GM10266 (cell line): ENCODE data around the gene PRKCQ.

ENCODE experiments used
- DNase-seq: peaks from one replicate; pipeline ENCODE4 v3.0.0; 2012; ENCODE audit errors: extremely low spot score
- CTCF ChIP-seq: IDR thresholded peaks from 2 replicates; pipeline ENCODE4 v1.5.1; 2012; ENCODE audit warnings: mild to moderate bottlenecking, low read depth; ENCODE audit not compliant: control insufficient read depth, insufficient read depth; ENCODE audit errors: missing control alignments

The PRKCQ gene

GRCh38 chr10:6617309-6618076, 37.4 kb upstream of the PRKCQ start:
- no peak for TF ChIP-seq CTCF

GRCh38 chr10:6615971-6616370, 35.9 kb upstream of the PRKCQ start:
- no peak for TF ChIP-seq CTCF
- DNase-seq, result no peak

More at GRCh38 chr10:6617309-6618076, 37.4 kb upstream of the PRKCQ start:
- DNase-seq, result no peak

DNA sequence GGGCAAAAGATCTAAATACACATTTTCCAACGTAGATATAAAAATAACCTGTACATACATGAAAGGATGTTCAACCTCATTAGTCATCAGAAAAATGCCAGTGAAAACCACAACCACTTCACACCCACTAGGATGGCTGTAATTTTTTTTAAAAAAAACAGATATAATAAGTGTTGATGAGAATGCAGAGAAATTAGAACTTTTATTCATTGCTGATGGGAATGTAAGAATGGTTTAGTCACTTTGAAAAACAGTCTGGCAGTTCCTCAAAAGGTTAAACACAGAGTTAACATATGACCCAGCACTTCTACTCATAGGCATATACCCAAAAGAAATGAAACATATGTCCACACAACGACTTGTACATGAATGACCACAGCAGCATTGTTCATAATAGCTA, 32.3 kb upstream of the PRKCQ start:
- TF ChIP-seq CTCF, result no peak
- no peak for DNase-seq

GRCh38 chr10:6610647-6611046, 30.6 kb upstream of the PRKCQ start:
- no peak for DNase-seq
- no peak for TF ChIP-seq CTCF

DNA sequence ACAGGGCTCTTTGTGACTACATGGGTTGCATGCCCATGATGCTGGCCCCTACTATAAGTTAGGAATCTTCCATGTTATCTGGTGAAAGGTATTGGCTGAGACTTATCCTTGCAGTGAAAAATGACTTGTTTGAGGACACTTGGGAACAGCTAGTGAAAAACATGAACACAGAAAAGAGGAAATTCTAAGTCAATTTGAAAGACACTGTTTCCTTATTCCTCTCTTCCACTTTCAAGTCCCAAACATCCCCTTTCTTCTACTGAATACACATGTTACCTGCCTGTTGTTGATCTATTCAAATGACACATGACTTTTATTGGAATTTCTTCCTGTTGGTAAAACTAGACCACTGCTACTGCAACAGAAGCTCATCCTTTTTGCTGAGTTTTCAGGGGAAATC, 29.5 kb upstream of the PRKCQ start:
- no peak for TF ChIP-seq CTCF
- no peak for DNase-seq

- TF ChIP-seq CTCF, result no peak
- DNase-seq, result no peak
Measured at GRCh38 chr10:6607778-6608177, 27.7 kb upstream of the PRKCQ start.

DNA sequence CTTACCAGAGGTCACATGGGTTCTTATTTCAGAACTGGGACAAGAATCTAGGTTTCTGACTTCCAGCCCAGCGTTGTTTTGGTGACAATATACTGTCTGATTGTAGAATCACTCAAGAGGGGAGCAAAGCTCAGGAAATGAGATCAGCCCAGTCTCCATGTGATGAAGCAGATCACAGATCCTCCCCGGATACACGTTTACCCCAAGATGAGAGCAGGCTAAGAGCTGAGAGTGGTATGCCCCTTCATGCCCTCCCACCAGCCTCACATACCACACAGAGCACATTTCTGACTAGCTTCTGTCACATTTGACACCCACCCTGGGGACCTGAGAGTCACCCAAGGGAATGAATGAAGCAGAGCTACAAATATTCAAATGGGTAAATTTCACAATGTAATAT, 27.1 kb upstream of the PRKCQ start:
- no peak for TF ChIP-seq CTCF
- no peak for DNase-seq
